ENCODE data around the gene PDE4D. TPM values are rescaled to one million over a fixed set of nuclear protein-coding genes. Genes with fewer than 3 reads are reported as not detected.

The PDE4D gene
- total and polyA plus RNA-seq, 8 donors: 1.5 to 7.1 (median 3.1) TPM

GRCh38 chr5:59571067-59571466 lies 322.5 kb downstream of the PDE4D start:
- ATAC-seq (no peak), FAIRE-seq (no peak), DNase-seq (no peak)
- 84 to 94% methylated on average over 3 of the region's 3 CpGs for WGBS, 2 donors
- intact Hi-C loops (cut with DNase I): no loop called here
- Histone ChIP-seq H3K9me3 (no peaks in the 10 kb centered on the region), H3K4me3 (no peak overlapping the region), H3K27ac (no peak overlapping the region), H3K36me3 (no peaks in the 10 kb centered on the region), H3K4me1 (no peaks in the 10 kb centered on the region), H3K27me3 (no peaks in the 10 kb centered on the region)
- no peak for TF ChIP-seq CTCF (IDR thresholded peaks at IDR 0.05)

- H3K4me1 ChIP-seq: no peaks in the 10 kb centered on the region
- intact Hi-C loops (cut with DNase I): no loop called here
- H3K27ac ChIP-seq: no peak overlapping the region
- ATAC-seq (peak in 1 of 4 donors; percentile 19), DNase-seq (no peak), FAIRE-seq (no peak)
- H3K27me3 ChIP-seq: no peaks in the 10 kb centered on the region
- no peak overlapping the region for H3K4me3 ChIP-seq
- no peak for TF ChIP-seq CTCF (IDR thresholded peaks at IDR 0.05)
- H3K9me3 ChIP-seq: no peaks in the 10 kb centered on the region
- WGBS, 2 donors: 41 to 46% methylated on average over 3 of the region's 3 CpGs
- H3K36me3 ChIP-seq: no peaks in the 10 kb centered on the region
Measured at GRCh38 chr5:59569608-59570334, 323.8 kb downstream of the PDE4D start.

GRCh38 chr5:59569158-59569557 lies 324.4 kb downstream of the PDE4D start:
- Histone ChIP-seq H3K27ac (no peak overlapping the region), H3K9me3 (no peaks in the 10 kb centered on the region), H3K4me3 (no peak overlapping the region), H3K27me3 (no peaks in the 10 kb centered on the region), H3K36me3 (no peaks in the 10 kb centered on the region), H3K4me1 (no peaks in the 10 kb centered on the region)
- 84 to 89% methylated on average over 4 of the region's 4 CpGs for WGBS, 2 donors
- intact Hi-C loops (cut with DNase I): no loop called here
- no peak for TF ChIP-seq CTCF (IDR thresholded peaks at IDR 0.05)
- FAIRE-seq (no peak), DNase-seq (no peak), ATAC-seq (no peak)

- H3K4me3 ChIP-seq: no peak overlapping the region
- H3K9me3 ChIP-seq: no peaks in the 10 kb centered on the region
- DNase-seq (no peak), ATAC-seq (no peak), FAIRE-seq (no peak)
- H3K36me3 ChIP-seq: no peaks in the 10 kb centered on the region
- intact Hi-C loops (cut with DNase I): no loop called here
- H3K4me1 ChIP-seq: peaks cover under 1 to 2% (median 2%) of the 10 kb centered on the region in 3 donors
- no peaks in the 10 kb centered on the region for H3K27me3 ChIP-seq
- H3K27ac ChIP-seq: no peak overlapping the region
- no peak for TF ChIP-seq CTCF (IDR thresholded peaks at IDR 0.05)
- WGBS, 2 donors: 77 to 82% methylated on average over 2 of the region's 2 CpGs
Measured at GRCh38 chr5:59568161-59568560, 325.4 kb downstream of the PDE4D start.

- no peak for FAIRE-seq
- H3K27me3 ChIP-seq: no peaks in the 10 kb centered on the region
- no peak for TF ChIP-seq CTCF (IDR thresholded peaks at IDR 0.05)
- DNase-seq: no peak
- 85 to 97% methylated on average over 2 of the region's 2 CpGs for WGBS, 2 donors
- no peak overlapping the region for H3K4me3 ChIP-seq
- no peaks in the 10 kb centered on the region for H3K36me3 ChIP-seq
- no peak for ATAC-seq
- H3K9me3 ChIP-seq: no peaks in the 10 kb centered on the region
- no peak overlapping the region for H3K27ac ChIP-seq
- intact Hi-C loops (cut with DNase I): no loop called here
- H3K4me1 ChIP-seq: peaks cover 9 to 12% (median 9%) of the 10 kb centered on the region in 3 donors
Measured at GRCh38 chr5:59565551-59565950, 328.0 kb downstream of the PDE4D start.

Measured in pancreas (tissue), 10 donors.